GM19452 (cell line): ENCODE data around the gene ATRX.
"Not testable (repeated sequence)": the region's sequence is repeated elsewhere in the genome, so short reads cannot be mapped to it uniquely, and the experiment has no call there.

Experiments used
- ATAC-seq: cut with Tn5 transposase; IDR thresholded peaks from one replicate; pipeline ENCODE4 v1.9.1; 2021; ENCODE audit not compliant: unreplicated experiment

Gene ATRX

DNA sequence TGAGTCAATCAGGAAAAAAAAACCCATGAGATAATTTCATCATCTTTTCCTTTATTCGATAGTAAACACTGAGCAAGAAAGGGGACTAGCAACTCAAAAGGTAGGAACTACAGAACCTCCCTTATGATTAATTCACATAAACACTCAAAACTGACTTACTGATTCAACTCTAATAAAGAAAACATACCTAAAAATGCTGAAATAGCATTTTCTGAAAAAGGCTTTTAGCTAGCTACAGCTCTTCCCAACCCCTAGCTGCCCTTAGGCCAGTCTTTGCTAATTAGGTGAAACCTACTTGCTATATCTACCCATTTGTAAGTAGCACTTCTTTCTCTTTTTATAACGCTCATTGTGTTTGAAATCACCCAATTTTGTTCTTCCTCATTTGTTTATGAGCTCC is 150.6 kb downstream of the ATRX start:
- no peak for ATAC-seq

- ATAC-seq = no peak
Measured at GRCh38 chrX:77628294-77629025, 157.6 kb downstream of the ATRX start.

GRCh38 chrX:77622672-77623071 is 163.3 kb downstream of the ATRX start:
- ATAC-seq = no peak

DNA sequence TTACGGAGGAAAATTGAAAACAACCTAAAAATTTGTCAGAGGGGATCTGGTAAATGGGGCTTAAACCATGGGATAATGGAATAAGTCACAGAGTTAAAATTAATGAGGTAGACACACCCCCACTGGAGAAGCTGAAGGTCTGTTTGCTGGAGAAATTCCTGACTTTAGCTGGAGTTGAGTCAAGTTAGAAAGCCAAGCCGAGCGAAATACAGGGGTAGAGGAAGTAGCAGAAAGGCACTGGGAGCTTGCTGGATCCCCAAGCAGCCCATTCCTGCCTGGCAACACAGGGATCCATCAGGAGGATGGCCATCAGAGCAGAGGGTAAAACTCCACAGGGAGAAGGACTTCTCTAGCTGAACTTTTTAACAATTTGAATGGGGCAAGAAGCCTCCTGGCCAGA is 163.8 kb downstream of the ATRX start:
- ATAC-seq = no peak

DNA sequence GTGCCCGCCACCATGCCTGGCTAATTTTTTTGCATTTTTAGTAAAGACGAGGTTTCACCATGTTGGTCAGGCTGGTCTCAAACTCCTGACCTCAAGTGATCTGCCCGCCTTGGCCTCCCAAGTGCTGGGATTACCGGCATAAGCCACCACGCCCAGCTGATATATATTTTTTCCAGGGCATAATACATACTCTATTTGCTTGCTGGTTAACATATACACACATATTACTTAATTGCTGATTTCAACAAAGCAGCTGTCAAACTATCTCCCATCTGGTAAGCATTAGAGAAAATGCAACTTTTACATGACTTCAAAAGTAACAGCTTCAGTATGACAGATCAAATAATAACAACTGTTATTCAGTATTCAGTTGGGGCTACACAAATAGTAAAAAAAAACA is 164.6 kb downstream of the ATRX start:
- not testable (repeated sequence) for ATAC-seq

- ATAC-seq = no peak
Measured at GRCh38 chrX:77617206-77617605, 168.8 kb downstream of the ATRX start.

- no peak for ATAC-seq
Measured at GRCh38 chrX:77603635-77604336, 182.2 kb downstream of the ATRX start.

GRCh38 chrX:77597511-77597910 is 188.5 kb downstream of the ATRX start:
- no peak for ATAC-seq

DNA sequence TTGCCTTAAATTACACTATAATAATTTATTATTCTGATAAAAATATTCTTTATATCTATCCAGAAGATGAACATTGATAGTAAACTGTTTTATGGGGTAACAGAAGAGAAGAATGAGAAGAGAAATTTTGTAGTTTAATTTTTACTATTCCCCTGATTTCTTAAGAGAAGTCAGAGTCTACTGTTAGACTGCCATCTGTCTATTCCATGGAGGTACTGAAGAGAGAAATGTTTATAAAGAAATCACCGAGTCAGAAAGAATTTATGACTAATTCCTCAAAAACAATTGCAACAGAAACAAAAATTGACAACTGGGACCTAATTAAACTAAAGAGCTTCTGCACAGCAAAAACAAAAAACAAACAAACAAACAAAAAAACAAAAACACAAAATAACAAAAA is 188.9 kb downstream of the ATRX start:
- no peak for ATAC-seq

DNA sequence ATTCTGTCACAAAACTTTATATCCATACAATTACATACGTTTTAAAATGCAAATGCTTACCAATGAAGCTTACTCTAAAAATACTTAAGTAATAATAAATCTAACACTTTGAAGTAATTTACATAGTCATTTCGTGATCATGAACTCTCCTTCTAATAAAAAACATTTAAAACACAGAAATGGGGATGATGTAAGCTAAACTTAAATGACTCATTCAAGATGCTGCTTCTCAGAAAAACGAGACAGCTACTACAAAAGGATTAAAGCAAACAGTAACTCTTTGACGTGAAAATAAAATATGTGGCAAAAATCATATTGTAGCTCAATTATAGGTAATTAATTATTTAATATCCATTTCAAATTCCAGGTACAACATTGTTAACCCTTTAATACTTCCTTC is 190.2 kb downstream of the ATRX start:
- no peak for ATAC-seq

- ATAC-seq = no peak
Measured at GRCh38 chrX:77572322-77572721, 213.7 kb downstream of the ATRX start.

DNA sequence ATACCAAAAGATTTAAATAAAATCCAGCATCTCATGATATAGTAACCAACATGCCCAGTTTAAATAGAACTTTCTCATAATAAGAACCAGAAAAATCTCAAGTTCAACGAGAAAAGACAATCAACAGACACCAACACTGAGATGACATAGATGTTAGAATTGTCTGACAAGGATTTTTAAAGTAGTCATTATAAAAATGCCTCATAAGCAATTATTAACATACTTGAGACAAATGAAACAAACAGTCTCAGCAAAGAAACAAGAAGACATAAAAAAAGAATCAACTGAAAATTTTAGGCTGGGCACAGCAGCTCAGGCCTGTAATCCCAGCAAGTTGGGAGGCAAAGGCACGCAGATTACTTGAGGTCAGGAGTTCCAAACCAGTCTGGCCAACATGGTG is 220.7 kb downstream of the ATRX start:
- no peak for ATAC-seq

GRCh38 chrX:77564823-77565222 is 221.2 kb downstream of the ATRX start:
- ATAC-seq = no peak

DNA sequence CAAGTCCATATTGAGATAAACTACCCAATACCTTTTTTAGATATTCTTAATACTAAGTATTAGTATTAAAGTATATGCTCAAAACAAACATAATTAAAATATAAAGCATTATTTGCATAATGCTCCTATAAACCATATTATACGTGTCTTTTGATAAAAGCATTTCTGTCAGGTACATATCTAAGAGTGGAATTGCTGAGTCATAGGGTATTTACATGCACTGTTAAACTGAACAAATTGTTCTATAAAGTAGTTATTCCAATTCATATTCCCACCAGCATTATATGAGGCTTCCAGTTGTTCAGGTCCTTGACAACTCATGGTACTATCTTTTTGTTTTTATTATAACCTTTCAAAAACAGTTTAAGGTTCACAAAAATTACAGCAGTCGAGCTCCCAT is 224.6 kb downstream of the ATRX start:
- no peak for ATAC-seq

DNA sequence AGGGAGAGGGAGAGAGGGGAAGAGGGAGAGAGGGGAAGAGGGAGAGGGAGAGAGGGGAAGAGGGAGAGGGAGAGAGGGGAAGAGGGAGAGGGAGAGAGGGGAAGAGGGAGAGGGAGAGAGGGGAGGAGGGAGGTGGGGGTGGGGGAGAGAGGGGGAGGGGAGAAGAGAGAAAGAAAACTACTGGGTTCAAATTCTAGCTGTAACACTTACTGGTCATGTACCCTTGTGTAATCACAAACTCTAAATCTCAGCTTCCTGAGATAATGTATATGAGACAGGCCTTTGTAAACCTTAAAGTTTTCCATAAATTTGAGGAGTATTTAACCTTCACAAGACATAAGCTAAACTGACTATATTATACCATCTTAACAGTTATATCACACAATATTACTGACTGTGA is 229.7 kb downstream of the ATRX start:
- no peak for ATAC-seq

DNA sequence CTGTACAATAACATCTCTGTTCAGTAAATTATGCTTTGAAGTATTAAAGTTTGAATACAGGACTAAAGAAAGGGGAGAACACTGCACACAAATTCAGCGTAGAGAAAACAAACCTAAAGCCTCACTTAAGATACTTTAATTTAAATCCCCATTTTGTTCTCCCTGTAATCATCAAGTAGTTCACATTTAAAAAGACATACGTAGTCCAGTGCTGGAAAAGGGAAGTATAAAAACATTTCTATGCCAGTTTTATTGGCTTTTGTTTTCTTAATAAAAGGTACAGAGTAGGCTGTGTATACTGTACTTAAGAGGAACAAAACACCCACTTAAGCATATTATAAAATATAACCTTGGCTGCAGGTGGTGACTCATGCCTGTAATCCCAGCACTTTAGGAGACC is 237.3 kb downstream of the ATRX start:
- ATAC-seq = no peak

GRCh38 chrX:77539778-77540177 is 246.2 kb downstream of the ATRX start:
- not testable (repeated sequence) for ATAC-seq

DNA sequence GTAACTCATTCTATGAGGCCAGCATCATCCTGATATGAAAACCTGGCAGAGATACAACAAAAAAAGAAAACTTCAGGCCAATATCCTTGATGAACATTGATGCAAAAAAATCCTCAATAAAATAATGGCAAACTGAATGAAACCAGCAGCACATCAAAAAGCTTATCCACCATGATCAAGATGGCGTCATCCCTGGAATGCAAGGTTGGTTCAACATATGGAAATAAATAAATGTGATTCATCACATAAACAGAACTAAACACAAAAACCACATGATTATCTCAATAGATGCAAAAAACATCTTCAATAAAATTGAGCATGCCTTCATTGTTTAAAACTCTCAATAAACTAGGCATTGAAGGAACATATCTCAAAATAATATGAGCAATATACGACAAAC is 254.8 kb downstream of the ATRX start:
- not testable (repeated sequence) for ATAC-seq

GRCh38 chrX:77528034-77528433 is 258.0 kb downstream of the ATRX start:
- no peak for ATAC-seq

GRCh38 chrX:77527233-77528001 is 258.6 kb downstream of the ATRX start:
- no peak for ATAC-seq

- no peak for ATAC-seq
Measured at GRCh38 chrX:77519765-77520164, 266.3 kb downstream of the ATRX start.

GRCh38 chrX:77514177-77514576 is 271.8 kb downstream of the ATRX start:
- ATAC-seq = no peak
